CD14-positive monocyte (primary cell): ENCODE results near the gene CDKL5. TPM values are rescaled to one million over a fixed set of nuclear protein-coding genes. Genes with fewer than 3 reads are reported as not detected.

Experiments
- DNase-seq, 3 donors: peaks; one replicate each; pipeline ENCODE4 v3.0.0-alpha.2; 2011 to 2022
- H2AFZ ChIP-seq: 2 replicates; pipeline ENCODE4 v1.6.0; 2012; ENCODE audit warnings: mild to moderate bottlenecking, low read depth, low read length, inconsistent platforms; ENCODE audit not compliant: insufficient read depth, poor library complexity, severe bottlenecking
- H3K27ac ChIP-seq, 2 donors: 1 replicate in 1 of 2; 2 replicates in 1 of 2; pipeline ENCODE4 v1.5.1; 2012 to 2013; ENCODE audit warnings: low read length in 2 of 2, control low read depth in 1 of 2, inconsistent platforms in 1 of 2, low read depth in 1 of 2, mild to moderate bottlenecking in 1 of 2
- H3K27me3 ChIP-seq, 2 donors: one replicate each; pipeline versions ENCODE4 v1.6.0 to v1.6.1; 2011 to 2013; ENCODE audit warnings: low read length in 2 of 2; ENCODE audit not compliant: control insufficient read depth in 2 of 2, insufficient read depth in 2 of 2
- H3K36me3 ChIP-seq, 2 donors: replicated peaks in 1 of 2; 1 replicate in 1 of 2; 2 replicates in 1 of 2; pipeline versions ENCODE4 v1.5.1 to v1.6.1; 2012 to 2013; ENCODE audit warnings: low read length in 2 of 2, control low read depth in 1 of 2, inconsistent platforms in 1 of 2, mild to moderate bottlenecking in 1 of 2; ENCODE audit not compliant: insufficient read depth in 2 of 2, control insufficient read depth in 1 of 2
- H3K4me1 ChIP-seq, 2 donors: 1 replicate in 1 of 2; 2 replicates in 1 of 2; pipeline versions ENCODE4 v1.5.1 to v1.6.1; 2012 to 2013; ENCODE audit warnings: low read length in 2 of 2, control low read depth in 1 of 2, inconsistent platforms in 1 of 2, mild to moderate bottlenecking in 1 of 2, moderate library complexity in 1 of 2; ENCODE audit not compliant: insufficient read depth in 2 of 2, control insufficient read depth in 1 of 2
- H3K4me2 ChIP-seq: replicated peaks from 2 replicates; pipeline ENCODE3; 2012; ENCODE audit warnings: low read length, moderate library complexity, mild to moderate bottlenecking; ENCODE audit not compliant: poor library complexity, severe bottlenecking; ENCODE audit errors: extremely low read depth
- H3K4me3 ChIP-seq, 3 experiments: fragments of 200-600 bp in 1 of 3; sonication (generic) in 1 of 3; replicated peaks in 1 of 3; 1 replicate in 2 of 3; 2 replicates in 1 of 3; pipeline ENCODE4 v1.5.1; 2011 to 2013; ENCODE audit warnings: low read length in 3 of 3, mild to moderate bottlenecking in 3 of 3, control low read depth in 2 of 3, low read depth in 2 of 3, inconsistent platforms in 1 of 3, moderate library complexity in 1 of 3
- H3K79me2 ChIP-seq: 2 replicates; pipeline ENCODE4 v1.6.0; 2012; ENCODE audit warnings: mild to moderate bottlenecking, control low read depth, inconsistent platforms, low read length, moderate library complexity; ENCODE audit not compliant: insufficient read depth
- H3K9ac ChIP-seq: 2 replicates; pipeline ENCODE4 v1.6.0; 2017; ENCODE audit warnings: low read length, mild to moderate bottlenecking; ENCODE audit not compliant: insufficient read depth, poor library complexity, severe bottlenecking
- H3K9me3 ChIP-seq, 2 donors: replicated peaks in 1 of 2; 1 replicate in 1 of 2; 2 replicates in 1 of 2; pipeline versions ENCODE4 v1.5.1 to v1.6.1; 2012 to 2013; ENCODE audit warnings: low read length in 2 of 2, control low read depth in 1 of 2; ENCODE audit not compliant: control insufficient read depth in 1 of 2, insufficient read depth in 1 of 2
- H4K20me1 ChIP-seq: 2 replicates; pipeline ENCODE4 v1.6.0; 2012; ENCODE audit warnings: mild to moderate bottlenecking, low read length, control low read depth, moderate library complexity; ENCODE audit not compliant: insufficient read depth
- H3K27ac Mint-ChIP-seq, 7 donors: one replicate each; pipeline ENCODE4 v1.8.0; 2020; ENCODE audit warnings: mild to moderate bottlenecking in 7 of 7, mixed read lengths in 7 of 7, moderate library complexity in 6 of 7, inconsistent platforms in 2 of 7
- H3K27me3 Mint-ChIP-seq, 3 donors: one replicate each; pipeline ENCODE4 v1.8.0; 2021 to 2022; ENCODE audit warnings: low read depth in 3 of 3, mild to moderate bottlenecking in 3 of 3, mixed read lengths in 3 of 3, moderate library complexity in 3 of 3, inconsistent platforms in 1 of 3
- H3K36me3 Mint-ChIP-seq, 2 donors: one replicate each; pipeline ENCODE4 v1.8.0; 2020; ENCODE audit warnings: mixed read lengths in 2 of 2, inconsistent platforms in 1 of 2, mild to moderate bottlenecking in 1 of 2
- H3K4me1 Mint-ChIP-seq: one replicate; pipeline ENCODE4 v1.8.0; 2020; ENCODE audit warnings: mild to moderate bottlenecking, mixed read lengths
- H3K4me3 Mint-ChIP-seq, 2 donors: one replicate each; pipeline ENCODE4 v1.8.0; 2020; ENCODE audit warnings: mild to moderate bottlenecking in 2 of 2, mixed read lengths in 2 of 2, moderate library complexity in 1 of 2
- H3K9me3 Mint-ChIP-seq, 7 donors: one replicate each; pipeline ENCODE4 v1.8.0; 2020 to 2022; ENCODE audit warnings: mixed read lengths in 7 of 7, mild to moderate bottlenecking in 6 of 7, moderate library complexity in 6 of 7, inconsistent platforms in 2 of 7
- CTCF ChIP-seq: fragments of 200-600 bp; IDR thresholded peaks from one replicate; pipeline ENCODE4 v1.8.0; 2022; ENCODE audit warnings: antibody characterized with exemption, mild to moderate bottlenecking
- WGBS: methylation state at CpG from one replicate; pipeline ENCODE4 v1.1.5; 2013; ENCODE audit warnings: missing lambda C conversion rate; ENCODE audit not compliant: insufficient coverage; 5-methylcytosine and 5-hydroxymethylcytosine counted together
- intact Hi-C, 2 donors: fragments of 100-400 bp; cut with micrococcal nuclease; formaldehyde crosslinking; loops; one replicate each; pipeline versions ENCODE4 v1.15.0 to v1.15.1; 2023
- polyA plus RNA-seq, 3 donors: library from polyadenylated mRNA; depleted of rRNA in 1 of 3; unstranded in 2 of 3; stranded (reverse) in 1 of 3; fragments of 300-500 nt in 2 of 3; fragments of >200 nt in 1 of 3; fragmentation: Illumina TruSeq in 2 of 3; gene quantifications; 1 replicate in 2 of 3; 2 replicates in 1 of 3; pipeline ENCODE4 v1.2.3, GENCODE V29; 2012 to 2021

Gene CDKL5
- polyA plus RNA-seq, 3 donors, result 0.54 to 3.6 (median 1.4) TPM

DNA sequence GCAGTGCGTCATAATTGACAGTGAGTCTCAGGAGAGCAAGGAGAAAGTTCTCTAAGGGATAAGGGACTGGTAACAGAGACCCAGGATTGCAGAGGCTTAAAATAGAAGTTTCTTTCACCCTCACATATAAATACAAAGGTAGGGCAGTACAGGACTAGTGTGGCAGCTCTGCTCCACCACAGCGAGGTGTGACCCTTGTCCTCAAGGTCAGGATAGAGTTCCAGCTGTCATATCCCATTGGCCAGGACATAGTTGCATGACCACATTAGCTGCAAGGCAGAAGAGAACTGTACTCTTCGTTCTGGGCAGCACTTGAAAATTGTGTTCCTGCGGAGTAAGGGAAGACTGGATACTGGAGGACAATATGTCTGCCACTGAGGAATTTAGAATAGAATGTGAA, 152.0 kb downstream of the CDKL5 start:
- no peak for TF ChIP-seq CTCF

DNA sequence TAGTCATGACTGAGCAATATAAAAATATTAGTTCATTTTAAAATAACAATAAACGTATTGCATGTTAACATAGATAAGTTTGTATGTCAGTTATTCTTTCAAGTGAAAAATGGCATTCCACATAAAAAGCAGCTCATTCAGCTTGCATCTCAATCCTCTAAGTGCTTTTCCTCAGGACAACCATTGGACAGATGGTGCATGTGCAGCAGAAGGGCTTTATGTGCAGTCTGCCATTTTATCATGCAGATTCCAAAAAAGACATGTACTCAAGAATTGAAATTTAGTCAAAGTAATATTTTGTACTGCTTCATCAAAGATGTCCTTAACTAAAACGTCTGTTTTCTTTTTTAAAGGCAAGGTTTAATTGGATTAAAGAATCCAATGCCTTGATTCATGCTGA, 153.1 kb downstream of the CDKL5 start:
- Histone ChIP-seq H3K4me1 (no peaks in the 10 kb centered on the region), H3K79me2 (no peaks in the 10 kb centered on the region), H2AFZ (no peak overlapping the region), H3K4me2 (no peak overlapping the region), H4K20me1 (no peaks in the 10 kb centered on the region), H3K9ac (no peak overlapping the region), H3K27me3 (no peaks in the 10 kb centered on the region), H3K4me3 (no peak overlapping the region), H3K36me3 (peaks cover 0 to 4% of the 10 kb centered on the region in 2 donors), H3K27ac (no peak overlapping the region), H3K9me3 (no peaks in the 10 kb centered on the region)
- peaks cover 0 to under 1% (median 0%) of the 10 kb centered on the region in 7 donors for H3K9me3 Mint-ChIP-seq
- no peak overlapping the region for H3K4me3 Mint-ChIP-seq
- H3K27ac Mint-ChIP-seq, result no peak overlapping the region
- no CpG with 5 or more reads among the region's 2 CpGs for WGBS
- peaks cover 0 to 9% (median 0%) of the 10 kb centered on the region in 3 donors for H3K27me3 Mint-ChIP-seq
- H3K36me3 Mint-ChIP-seq, result peaks cover 0 to 9% of the 10 kb centered on the region in 2 donors
- H3K4me1 Mint-ChIP-seq, result no peaks in the 10 kb centered on the region
- intact Hi-C loops, result no loop called here
- DNase-seq, result no peak
- TF ChIP-seq CTCF, result no peak

More for the DNA sequence above, 152.0 kb downstream of the CDKL5 start:
- Histone ChIP-seq H3K79me2 (no peaks in the 10 kb centered on the region), H3K27me3 (no peaks in the 10 kb centered on the region), H3K4me1 (no peaks in the 10 kb centered on the region), H4K20me1 (no peaks in the 10 kb centered on the region), H3K4me3 (no peak overlapping the region), H3K27ac (no peak overlapping the region), H3K9me3 (no peaks in the 10 kb centered on the region), H3K4me2 (no peak overlapping the region), H3K36me3 (peaks cover 0 to 4% of the 10 kb centered on the region in 2 donors), H3K9ac (no peak overlapping the region), H2AFZ (no peak overlapping the region)
- 100% methylated on average over 2 of the region's 4 CpGs for WGBS
- Mint-ChIP-seq H3K36me3 (peaks cover 0 to 9% of the 10 kb centered on the region in 2 donors), H3K9me3 (peaks cover 0 to 2% (median 0%) of the 10 kb centered on the region in 7 donors), H3K27ac (no peak overlapping the region), H3K4me3 (no peak overlapping the region), H3K27me3 (peaks cover 0 to 5% (median 0%) of the 10 kb centered on the region in 3 donors), H3K4me1 (no peaks in the 10 kb centered on the region)
- DNase-seq, result no peak
- intact Hi-C loops, result no loop called here
